ENCODE measurements around the gene SH3BGR.

DNA sequence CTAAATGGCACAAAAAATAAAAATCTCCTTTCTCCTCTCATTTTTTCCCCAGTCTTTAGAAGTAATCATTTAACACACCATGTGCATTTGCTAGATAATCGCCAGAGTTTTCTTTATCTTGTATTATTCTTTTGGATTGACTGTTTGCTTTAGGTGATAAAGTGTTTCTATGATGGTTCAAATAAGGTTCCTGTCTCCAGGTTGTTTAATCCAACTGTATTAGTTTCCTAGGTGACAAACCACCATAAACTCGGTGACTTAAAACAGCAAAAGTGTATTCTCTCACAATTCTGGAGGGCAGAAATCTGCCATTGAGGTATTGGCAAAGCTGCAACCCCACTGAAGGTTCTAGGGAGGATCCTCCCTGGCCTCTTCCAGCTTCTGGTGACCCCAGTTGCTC, 109.4 kb downstream of the SH3BGR start:
- TF ChIP-seq, protein P1, sequence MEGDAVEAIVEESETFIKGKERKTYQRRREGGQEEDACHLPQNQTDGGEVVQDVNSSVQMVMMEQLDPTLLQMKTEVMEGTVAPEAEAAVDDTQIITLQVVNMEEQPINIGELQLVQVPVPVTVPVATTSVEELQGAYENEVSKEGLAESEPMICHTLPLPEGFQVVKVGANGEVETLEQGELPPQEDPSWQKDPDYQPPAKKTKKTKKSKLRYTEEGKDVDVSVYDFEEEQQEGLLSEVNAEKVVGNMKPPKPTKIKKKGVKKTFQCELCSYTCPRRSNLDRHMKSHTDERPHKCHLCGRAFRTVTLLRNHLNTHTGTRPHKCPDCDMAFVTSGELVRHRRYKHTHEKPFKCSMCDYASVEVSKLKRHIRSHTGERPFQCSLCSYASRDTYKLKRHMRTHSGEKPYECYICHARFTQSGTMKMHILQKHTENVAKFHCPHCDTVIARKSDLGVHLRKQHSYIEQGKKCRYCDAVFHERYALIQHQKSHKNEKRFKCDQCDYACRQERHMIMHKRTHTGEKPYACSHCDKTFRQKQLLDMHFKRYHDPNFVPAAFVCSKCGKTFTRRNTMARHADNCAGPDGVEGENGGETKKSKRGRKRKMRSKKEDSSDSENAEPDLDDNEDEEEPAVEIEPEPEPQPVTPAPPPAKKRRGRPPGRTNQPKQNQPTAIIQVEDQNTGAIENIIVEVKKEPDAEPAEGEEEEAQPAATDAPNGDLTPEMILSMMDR (IDR thresholded peaks at IDR 0.05) = no peak
- no peak for TF ChIP-seq POLR2A (IDR thresholded peaks at IDR 0.05)
